Smooth muscle cell (in vitro differentiated cells): ENCODE results near the gene KCNN4. TPM values are rescaled to one million over a fixed set of nuclear protein-coding genes. Genes with fewer than 3 reads are reported as not detected.
A peak's percentile ranks its signal among the peaks of the same experiment; 100 is the strongest.

Source experiments
- DNase-seq: peaks from one replicate; lab custom pipeline; 2025; ENCODE audit not compliant: unreplicated experiment; lab: John Stamatoyannopoulos, UW
- H2AFZ ChIP-seq: fragments of 200-600 bp; sonication (generic); 2 replicates; pipeline ENCODE4 v1.6.0; 2016; ENCODE audit warnings: antibody characterized with exemption, low read depth, mild to moderate bottlenecking
- H3F3A ChIP-seq: fragments of 200-600 bp; sonication (generic); 2 replicates; pipeline ENCODE4 v1.6.0; 2017; ENCODE audit warnings: antibody characterized with exemption, low read depth
- H3K27ac ChIP-seq: fragments of 200-600 bp; sonication (generic); 2 replicates; pipeline ENCODE4 v1.5.1; 2016; ENCODE audit warnings: low read depth, mild to moderate bottlenecking
- H3K27me3 ChIP-seq: fragments of 200-600 bp; sonication (generic); 2 replicates; pipeline ENCODE4 v1.6.1; 2016; ENCODE audit warnings: low read depth, mild to moderate bottlenecking
- H3K36me3 ChIP-seq: fragments of 200-600 bp; sonication (generic); 2 replicates; pipeline ENCODE4 v1.5.1; 2016; ENCODE audit warnings: low read depth
- H3K4me1 ChIP-seq: fragments of 200-600 bp; sonication (generic); 2 replicates; pipeline ENCODE4 v1.5.1; 2016; ENCODE audit warnings: low read depth
- H3K4me2 ChIP-seq: fragments of 200-600 bp; sonication (generic); 2 replicates; pipeline ENCODE4 v1.6.0; 2016; ENCODE audit warnings: mild to moderate bottlenecking
- H3K4me3 ChIP-seq: fragments of 200-600 bp; sonication (generic); 2 replicates; pipeline ENCODE4 v1.5.1; 2016; ENCODE audit warnings: mild to moderate bottlenecking
- H3K79me2 ChIP-seq: fragments of 200-600 bp; sonication (generic); 2 replicates; pipeline ENCODE4 v1.6.0; 2016; ENCODE audit warnings: low read depth, mild to moderate bottlenecking
- H3K9ac ChIP-seq: fragments of 200-600 bp; sonication (generic); 2 replicates; pipeline ENCODE4 v1.6.0; 2016; ENCODE audit warnings: low read depth
- H3K9me3 ChIP-seq: fragments of 200-600 bp; sonication (generic); replicated peaks from 2 replicates; pipeline ENCODE4 v1.5.1; 2016; ENCODE audit warnings: low read depth
- H4K20me1 ChIP-seq: fragments of 200-600 bp; sonication (generic); 2 replicates; pipeline ENCODE4 v1.6.0; 2016; ENCODE audit warnings: low read depth
- CTCF ChIP-seq: fragments of 200-600 bp; sonication (generic); IDR thresholded peaks from 2 replicates; pipeline ENCODE4 v1.5.1; 2017; ENCODE audit warnings: borderline replicate concordance, mild to moderate bottlenecking, antibody characterized with exemption; ENCODE audit not compliant: insufficient read depth, poor library complexity, severe bottlenecking
- WGBS: methylation state at CpG from one replicate; pipeline ENCODE4 v1.1.7; 2016; ENCODE audit warnings: low lambda C conversion rate; 5-methylcytosine and 5-hydroxymethylcytosine counted together
- polyA plus RNA-seq: library from polyadenylated mRNA; unstranded; fragments of >200 nt; fragmentation: Nextera tagmentation; extraction: Ambion mirVana; gene quantifications from 2 replicates; pipeline ENCODE4 v1.2.1, GENCODE V29; 2016
- total RNA-seq: library from RNA; depleted of rRNA; stranded (reverse); fragments of >200 nt; gene quantifications from 2 replicates; pipeline ENCODE4 v1.2.3, GENCODE V29; 2014

Gene KCNN4
- total and polyA plus RNA-seq, 2 experiments from 2014 or later = 1.7 to 4.0 TPM

DNA sequence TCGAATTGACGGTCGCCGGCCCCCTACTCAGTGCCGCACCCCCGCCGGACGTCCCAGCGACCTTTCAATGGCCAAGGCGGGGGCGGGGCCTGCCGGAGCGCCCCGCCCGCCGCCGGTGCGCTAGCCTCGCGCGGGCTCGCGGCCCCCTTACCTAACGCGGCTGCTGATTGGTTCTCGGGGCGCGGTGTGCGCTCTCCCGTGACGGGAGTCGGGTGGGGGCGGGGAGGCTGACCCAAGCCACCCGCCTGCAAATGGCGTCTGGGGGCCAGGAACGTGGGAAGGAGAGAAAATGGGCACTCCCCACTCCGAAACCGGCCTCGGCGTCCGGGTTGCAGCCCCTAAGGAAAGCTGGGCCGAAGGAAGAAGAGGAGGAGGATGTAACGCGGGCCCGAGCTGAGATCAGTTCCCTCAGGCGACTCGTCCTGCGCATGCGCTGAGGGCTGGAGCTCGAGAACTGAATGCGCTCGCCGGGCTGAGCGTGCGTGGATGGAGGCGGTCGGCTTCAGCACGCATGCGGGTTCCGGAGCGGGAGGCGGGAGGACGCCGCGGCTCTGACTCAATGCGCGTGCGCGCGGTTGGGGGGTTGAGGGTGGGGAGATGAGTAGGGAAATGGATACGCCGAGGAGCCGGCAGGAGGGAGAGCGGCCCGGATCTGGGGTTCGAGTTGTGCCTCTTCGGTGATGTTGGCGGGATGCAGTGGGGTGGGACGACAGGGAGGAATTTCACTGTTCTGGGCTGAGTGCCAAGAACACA is 26.1 kb downstream of the KCNN4 start, which contains the start of gene SMG9:
TSS of gene SMG9 (minus strand) at position 460 of the 753 bp plus-strand sequence. CDS start 4,221 bp downstream, outside the sequence.
- Histone ChIP-seq H3K36me3 (peaks cover 6% of the 10 kb centered on the region), H3F3A (peaks cover 31% of the 10 kb centered on the region), H3K4me3 (peak within 1 kb of the TSS; percentile 86), H3K9me3 (no peaks in the 10 kb centered on the region), H3K79me2 (peaks cover 27% of the 10 kb centered on the region), H3K9ac (peak within 1 kb of the TSS; percentile 98), H3K4me2 (peak within 1 kb of the TSS; percentile 98), H3K27ac (peak within 1 kb of the TSS; percentile 100), H4K20me1 (peaks cover 19% of the 10 kb centered on the region), H2AFZ (peak within 1 kb of the TSS; percentile 91), H3K4me1 (peaks cover 10% of the 10 kb centered on the region), H3K27me3 (no peaks in the 10 kb centered on the region)
- peak; percentile 98 for DNase-seq
- WGBS = under 1% methylated on average over 70 of the region's 79 CpGs
- no peak for TF ChIP-seq CTCF

- Histone ChIP-seq H3K4me2 (peak overlapping the region; percentile 98), H3F3A (peaks cover 30% of the 10 kb centered on the region), H4K20me1 (peaks cover 19% of the 10 kb centered on the region), H2AFZ (peak overlapping the region; percentile 68), H3K9me3 (no peaks in the 10 kb centered on the region), H3K27ac (peak overlapping the region; percentile 100), H3K27me3 (no peaks in the 10 kb centered on the region), H3K79me2 (peaks cover 29% of the 10 kb centered on the region), H3K9ac (peak overlapping the region; percentile 98), H3K4me1 (peaks cover 10% of the 10 kb centered on the region), H3K36me3 (peaks cover 6% of the 10 kb centered on the region), H3K4me3 (peak overlapping the region; percentile 86)
- WGBS = under 1% methylated on average over 11 of the region's 11 CpGs
- TF ChIP-seq CTCF = no peak
- DNase-seq = no peak
These were observed 26.6 kb downstream of the KCNN4 start for GRCh38 chr19:43754253-43754502.

DNA sequence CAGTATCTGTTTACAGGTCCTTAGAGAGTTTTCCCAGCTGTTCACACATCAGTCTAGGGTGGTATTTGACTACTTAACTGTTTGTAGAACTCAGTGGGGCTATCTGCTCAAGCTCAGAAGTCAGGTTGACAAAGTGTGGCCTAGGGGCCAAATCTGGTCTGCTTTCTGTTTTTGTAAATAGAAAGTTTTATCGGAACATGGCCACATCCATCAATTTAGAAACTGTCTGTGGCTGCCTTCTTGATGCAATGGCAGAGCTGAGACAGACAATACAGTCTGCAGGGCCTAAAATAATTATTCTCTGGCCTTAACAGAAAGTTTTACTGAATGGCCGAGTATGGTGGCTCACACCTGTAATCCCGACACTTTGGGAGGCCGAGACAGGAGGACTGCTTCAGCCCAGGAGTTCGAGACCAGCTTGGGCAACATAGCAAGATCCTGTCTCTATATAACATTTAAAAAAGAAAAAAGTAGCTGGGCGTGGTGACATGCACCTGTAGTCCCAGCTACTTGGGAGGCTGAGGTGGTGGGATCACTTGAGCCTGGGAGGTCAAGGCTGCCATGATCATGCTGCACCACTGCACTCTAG is 28.4 kb downstream of the KCNN4 start:
- Histone ChIP-seq H3K27ac (peak overlapping the region; percentile 100), H2AFZ (no peak overlapping the region), H3K4me3 (no peak overlapping the region), H3K79me2 (peaks cover 29% of the 10 kb centered on the region), H3K4me1 (peaks cover 10% of the 10 kb centered on the region), H3K27me3 (no peaks in the 10 kb centered on the region), H3K9me3 (no peaks in the 10 kb centered on the region), H3F3A (peaks cover 28% of the 10 kb centered on the region), H4K20me1 (peaks cover 19% of the 10 kb centered on the region), H3K4me2 (peak overlapping the region; percentile 69), H3K36me3 (peaks cover 6% of the 10 kb centered on the region), H3K9ac (peak overlapping the region; percentile 51)
- TF ChIP-seq CTCF = no peak
- DNase-seq = no peak
- WGBS = 87% methylated on average over 6 of the region's 6 CpGs
